Raji (cell line): ENCODE measurements around the gene DCXR.
A peak's percentile ranks its signal among the peaks of the same experiment; 100 is the strongest.

ENCODE experiments used
- POLR2A ChIP-seq: IDR thresholded peaks from 2 replicates; pipeline ENCODE4 v1.6.1; 2011; ENCODE audit warnings: low read depth, low read length, control low read depth; ENCODE audit not compliant: insufficient read depth

The DCXR gene

GRCh38 chr17:82039695-82040299 is 2.3 kb upstream of the DCXR start:
- TF ChIP-seq POLR2A = no peak

GRCh38 chr17:82037889-82038195 is 345 bp upstream of the DCXR start:
- no peak for TF ChIP-seq POLR2A

- no peak for TF ChIP-seq POLR2A
Observed at GRCh38 chr17:82036634-82037091, 834 bp downstream of the DCXR start.

GRCh38 chr17:82035956-82036633 is 1.4 kb downstream of the DCXR start:
- TF ChIP-seq POLR2A = 0 out of 2 replicates have a peak, but pooled peaks have one; percentile 15

- no peak for TF ChIP-seq POLR2A
Observed at GRCh38 chr17:82035488-82035887, 2.0 kb downstream of the DCXR start.

GRCh38 chr17:82034371-82035011 is 3.0 kb downstream of the DCXR start:
- no peak for TF ChIP-seq POLR2A

- TF ChIP-seq POLR2A = no peak
Observed at GRCh38 chr17:82033359-82034085, 4.0 kb downstream of the DCXR start.

- TF ChIP-seq POLR2A = no peak
Observed at GRCh38 chr17:82031885-82032627, 5.4 kb downstream of the DCXR start.

- no peak for TF ChIP-seq POLR2A
Observed at GRCh38 chr17:82031303-82031884, 6.1 kb downstream of the DCXR start, which contains the start of gene RAC3. Gene RAC3 (plus strand): TSS chr17:82031678. CDS start chr17:82031762, 84 bp downstream.

- no peak for TF ChIP-seq POLR2A
Observed at GRCh38 chr17:82030470-82031302, 6.8 kb downstream of the DCXR start.

- TF ChIP-seq POLR2A = no peak
Observed at GRCh38 chr17:82029990-82030469, 7.5 kb downstream of the DCXR start.

- TF ChIP-seq POLR2A = no peak
Observed at GRCh38 chr17:82029391-82029790, 8.1 kb downstream of the DCXR start.

GRCh38 chr17:82028966-82029365 is 8.5 kb downstream of the DCXR start:
- TF ChIP-seq POLR2A = no peak
